HEK293T (cell line): Measurements from ENCODE around the gene DVL1.

Source experiments
- ARNT ChIP-seq: fragments of 450-650 bp; IDR thresholded peaks from 2 replicates; pipeline ENCODE4 v1.6.1; 2017; ENCODE audit warnings: mild to moderate bottlenecking
- BHLHE40 ChIP-seq: fragments of 450-650 bp; IDR thresholded peaks from 2 replicates; pipeline ENCODE4 v1.6.1; 2016; ENCODE audit warnings: mild to moderate bottlenecking, moderate library complexity, borderline replicate concordance
- ELF4 ChIP-seq: fragments of 450-650 bp; IDR thresholded peaks from 2 replicates; pipeline ENCODE4 v1.6.1; 2017; ENCODE audit warnings: antibody characterized with exemption
- FOXM1 ChIP-seq: fragments of 450-650 bp; IDR thresholded peaks from 2 replicates; pipeline ENCODE4 v1.6.1; 2017; ENCODE audit warnings: mild to moderate bottlenecking, borderline replicate concordance
- L3MBTL2 ChIP-seq: fragments of 450-650 bp; conservative IDR thresholded peaks from 2 replicates; pipeline ENCODE4 v1.6.1; 2016; ENCODE audit warnings: mild to moderate bottlenecking
- NFRKB ChIP-seq: fragments of 450-650 bp; IDR thresholded peaks from 2 replicates; pipeline ENCODE4 v1.6.1; 2016; ENCODE audit warnings: mild to moderate bottlenecking, moderate library complexity
- SP1 ChIP-seq: fragments of 450-650 bp; IDR thresholded peaks from 2 replicates; pipeline ENCODE4 v1.6.1; 2017
- SUZ12 ChIP-seq: fragments of 450-650 bp; IDR thresholded peaks from 2 replicates; pipeline ENCODE4 v1.6.1; 2016; ENCODE audit warnings: mild to moderate bottlenecking
- TARDBP ChIP-seq: fragments of 450-650 bp; IDR thresholded peaks from 2 replicates; pipeline ENCODE4 v1.6.1; 2016

- TF ChIP-seq ELF4 (no peak), NFRKB (no peak), TARDBP (no peak), FOXM1 (no peak), SP1 (no peak), ARNT (no peak), BHLHE40 (no peak), SUZ12 (no peak), L3MBTL2 (no peak)
Measured at GRCh38 chr1:1331068-1331965, 17.9 kb downstream of the DVL1 start, which contains the start of gene TAS1R3.
